ENCODE results near the gene EEF1B2.

DNA sequence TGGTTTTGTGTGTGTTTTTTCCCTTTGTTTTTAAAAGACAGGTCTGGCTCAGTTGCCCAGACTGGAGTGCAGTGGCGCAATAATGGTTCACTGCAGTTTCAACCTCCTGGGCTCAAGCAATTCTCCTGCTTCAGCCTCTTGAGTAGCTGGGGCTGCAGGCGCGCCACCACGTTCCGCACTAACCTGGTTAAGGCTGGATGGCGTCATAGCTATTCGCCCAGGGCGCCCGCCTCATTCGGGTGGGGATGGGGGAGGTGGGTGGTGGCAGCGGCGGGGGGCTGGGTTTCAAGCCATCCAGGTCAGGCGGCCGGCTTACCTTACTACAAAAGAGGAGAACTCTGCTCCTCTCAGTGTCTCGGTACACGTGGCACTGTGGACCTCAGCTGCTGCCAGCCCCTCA is 42.8 kb downstream of the EEF1B2 start:
- TF ChIP-seq, protein P1, sequence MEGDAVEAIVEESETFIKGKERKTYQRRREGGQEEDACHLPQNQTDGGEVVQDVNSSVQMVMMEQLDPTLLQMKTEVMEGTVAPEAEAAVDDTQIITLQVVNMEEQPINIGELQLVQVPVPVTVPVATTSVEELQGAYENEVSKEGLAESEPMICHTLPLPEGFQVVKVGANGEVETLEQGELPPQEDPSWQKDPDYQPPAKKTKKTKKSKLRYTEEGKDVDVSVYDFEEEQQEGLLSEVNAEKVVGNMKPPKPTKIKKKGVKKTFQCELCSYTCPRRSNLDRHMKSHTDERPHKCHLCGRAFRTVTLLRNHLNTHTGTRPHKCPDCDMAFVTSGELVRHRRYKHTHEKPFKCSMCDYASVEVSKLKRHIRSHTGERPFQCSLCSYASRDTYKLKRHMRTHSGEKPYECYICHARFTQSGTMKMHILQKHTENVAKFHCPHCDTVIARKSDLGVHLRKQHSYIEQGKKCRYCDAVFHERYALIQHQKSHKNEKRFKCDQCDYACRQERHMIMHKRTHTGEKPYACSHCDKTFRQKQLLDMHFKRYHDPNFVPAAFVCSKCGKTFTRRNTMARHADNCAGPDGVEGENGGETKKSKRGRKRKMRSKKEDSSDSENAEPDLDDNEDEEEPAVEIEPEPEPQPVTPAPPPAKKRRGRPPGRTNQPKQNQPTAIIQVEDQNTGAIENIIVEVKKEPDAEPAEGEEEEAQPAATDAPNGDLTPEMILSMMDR (IDR thresholded peaks at IDR 0.05) = no peak
- TF ChIP-seq POLR2A (IDR thresholded peaks at IDR 0.05) = no peak
